SH-SY5Y (cell line): Measurements from ENCODE around the gene PLAC1.

ENCODE experiments used
- GATA2 ChIP-seq: IDR thresholded peaks from 2 replicates; pipeline ENCODE4 v1.6.1; 2011; ENCODE audit warnings: mild to moderate bottlenecking, low read depth, low read length
- GATA3 ChIP-seq: IDR thresholded peaks from 2 replicates; pipeline ENCODE4 v1.6.1; 2011; ENCODE audit warnings: low read depth, mild to moderate bottlenecking, low read length, moderate library complexity

GRCh38 chrX:134628663-134629062 lies 29.6 kb downstream of the PLAC1 start:
- TF ChIP-seq GATA2, result no peak
- no peak for TF ChIP-seq GATA3
